ENCODE data around the gene MARK3. TPM values are rescaled to one million over a fixed set of nuclear protein-coding genes. Genes with fewer than 3 reads are reported as not detected.
A peak's percentile ranks its signal among the peaks of the same experiment; 100 is the strongest.

The MARK3 gene
- total RNA-seq (130 TPM), polyA plus RNA-seq (44.4 TPM)

DNA sequence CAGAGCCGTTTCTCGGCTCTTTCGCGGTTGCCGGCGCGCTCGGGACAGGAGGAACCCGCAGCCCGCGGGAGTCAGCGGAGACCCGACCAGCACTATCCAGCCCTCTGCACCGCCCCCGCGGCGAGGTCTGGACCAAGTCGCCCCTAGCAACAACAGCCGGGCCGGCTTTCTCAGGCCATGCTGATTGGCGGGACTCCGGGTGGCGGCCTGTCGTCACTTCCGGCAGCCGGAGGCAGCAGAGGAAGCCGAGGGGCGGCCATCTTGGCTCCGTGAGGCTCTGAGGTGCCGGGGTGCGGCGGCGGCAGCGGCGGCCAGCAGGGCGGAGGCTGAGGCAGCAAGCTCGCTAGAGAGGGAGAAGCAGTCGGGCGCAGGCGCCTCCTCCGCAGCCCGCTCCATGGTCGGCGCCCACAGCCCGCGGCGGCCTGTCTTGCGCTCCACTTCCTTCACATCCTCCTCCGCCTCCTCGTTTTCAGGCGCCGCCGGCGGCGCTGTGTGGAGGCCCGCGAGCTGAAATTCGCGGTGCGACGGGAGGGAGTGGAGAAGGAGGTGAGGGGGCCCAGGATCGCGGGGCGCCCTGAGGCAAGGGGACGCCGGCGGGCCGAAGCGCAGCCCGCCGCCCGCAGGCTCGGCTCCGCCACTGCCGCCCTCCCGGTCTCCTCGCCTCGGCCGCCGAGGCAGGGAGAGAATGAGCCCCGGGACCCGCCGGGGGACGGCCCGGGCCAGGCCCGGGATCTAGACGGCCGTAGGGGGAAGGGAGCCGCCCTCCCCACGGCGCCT is at the start of gene MARK3:
Gene MARK3, plus strand, starts transcription at position 264 of the 777 bp plus-strand sequence. CDS start 615 bp downstream, outside the sequence.
- Histone ChIP-seq H3K4me1 (ENCODE audit: insufficient read depth) (no peaks in the 10 kb centered on the region), H3K4me3 (ENCODE audit: low read depth, low read length) (peak within 1 kb of the TSS; percentile 82), H3K27ac (ENCODE audit: low read depth) (peak within 1 kb of the TSS; percentile 96), H3K36me3 (ENCODE audit: insufficient read depth) (no peaks in the 10 kb centered on the region)
- DNase-seq (ENCODE audit: extremely low spot score): peak; percentile 90
- under 1% methylated on average over 91 of the region's 91 CpGs for WGBS

DNA sequence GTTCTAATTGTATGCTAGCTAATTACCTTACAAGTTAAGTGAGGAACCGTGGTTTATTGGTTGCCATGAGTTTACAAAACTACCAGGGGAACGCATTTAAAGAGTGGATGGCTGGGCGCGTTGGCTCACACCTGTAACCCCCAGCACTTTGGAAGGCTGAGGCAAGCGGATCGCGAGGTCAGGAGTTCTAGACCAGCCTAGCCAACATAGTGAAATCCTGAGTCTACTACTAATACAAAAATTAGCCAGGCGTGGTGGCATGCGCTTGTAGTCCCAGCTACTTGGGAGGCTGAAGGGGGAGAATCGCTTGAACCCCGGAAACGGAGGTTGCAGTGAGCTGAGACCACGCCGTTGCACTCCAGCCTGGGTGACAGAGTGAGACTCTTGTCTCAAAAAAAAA is 49.0 kb upstream of the MARK3 start:
- Histone ChIP-seq H3K36me3 (ENCODE audit: insufficient read depth) (peaks cover 10% of the 10 kb centered on the region), H3K27ac (ENCODE audit: low read depth) (no peak overlapping the region), H3K4me1 (ENCODE audit: insufficient read depth) (peaks cover 2% of the 10 kb centered on the region)

GRCh38 chr14:103337794-103338193 is 47.4 kb upstream of the MARK3 start:
- 82% methylated on average over 3 of the region's 3 CpGs for WGBS
- peaks cover 18% of the 10 kb centered on the region for H3K36me3 ChIP-seq (ENCODE audit: insufficient read depth)
- no peak overlapping the region for H3K4me3 ChIP-seq (ENCODE audit: low read depth, low read length)
- H3K27ac ChIP-seq (ENCODE audit: low read depth): no peak overlapping the region
- H3K4me1 ChIP-seq (ENCODE audit: insufficient read depth): peaks cover 2% of the 10 kb centered on the region
- DNase-seq (ENCODE audit: extremely low spot score): no peak

More for the DNA sequence above, 49.0 kb upstream of the MARK3 start:
- 93% methylated on average over 14 of the region's 14 CpGs for WGBS
- no peak for DNase-seq (ENCODE audit: extremely low spot score)
- H3K4me3 ChIP-seq (ENCODE audit: low read depth, low read length): no peak overlapping the region

GRCh38 chr14:103339561-103339960 is 45.7 kb upstream of the MARK3 start:
- H3K4me1 ChIP-seq (ENCODE audit: insufficient read depth): peaks cover 2% of the 10 kb centered on the region
- no peak for DNase-seq (ENCODE audit: extremely low spot score)
- H3K27ac ChIP-seq (ENCODE audit: low read depth): no peak overlapping the region
- 87% methylated on average over 6 of the region's 6 CpGs for WGBS
- H3K36me3 ChIP-seq (ENCODE audit: insufficient read depth): peaks cover 22% of the 10 kb centered on the region
- no peak overlapping the region for H3K4me3 ChIP-seq (ENCODE audit: low read depth, low read length)

- Histone ChIP-seq H3K27ac (ENCODE audit: low read depth) (no peak overlapping the region), H3K4me3 (ENCODE audit: low read depth, low read length) (no peak overlapping the region), H3K36me3 (ENCODE audit: insufficient read depth) (peaks cover 22% of the 10 kb centered on the region), H3K4me1 (ENCODE audit: insufficient read depth) (no peaks in the 10 kb centered on the region)
- DNase-seq (ENCODE audit: extremely low spot score): no peak
- WGBS: 70% methylated on average over 6 of the region's 6 CpGs
Measured at GRCh38 chr14:103340480-103341212, 44.6 kb upstream of the MARK3 start.

GRCh38 chr14:103341250-103342129 is 43.7 kb upstream of the MARK3 start:
- Histone ChIP-seq H3K4me3 (ENCODE audit: low read depth, low read length) (no peak overlapping the region), H3K4me1 (ENCODE audit: insufficient read depth) (no peaks in the 10 kb centered on the region), H3K36me3 (ENCODE audit: insufficient read depth) (peaks cover 22% of the 10 kb centered on the region), H3K27ac (ENCODE audit: low read depth) (no peak overlapping the region)
- no peak for DNase-seq (ENCODE audit: extremely low spot score)
- 69% methylated on average over 5 of the region's 5 CpGs for WGBS

DNA sequence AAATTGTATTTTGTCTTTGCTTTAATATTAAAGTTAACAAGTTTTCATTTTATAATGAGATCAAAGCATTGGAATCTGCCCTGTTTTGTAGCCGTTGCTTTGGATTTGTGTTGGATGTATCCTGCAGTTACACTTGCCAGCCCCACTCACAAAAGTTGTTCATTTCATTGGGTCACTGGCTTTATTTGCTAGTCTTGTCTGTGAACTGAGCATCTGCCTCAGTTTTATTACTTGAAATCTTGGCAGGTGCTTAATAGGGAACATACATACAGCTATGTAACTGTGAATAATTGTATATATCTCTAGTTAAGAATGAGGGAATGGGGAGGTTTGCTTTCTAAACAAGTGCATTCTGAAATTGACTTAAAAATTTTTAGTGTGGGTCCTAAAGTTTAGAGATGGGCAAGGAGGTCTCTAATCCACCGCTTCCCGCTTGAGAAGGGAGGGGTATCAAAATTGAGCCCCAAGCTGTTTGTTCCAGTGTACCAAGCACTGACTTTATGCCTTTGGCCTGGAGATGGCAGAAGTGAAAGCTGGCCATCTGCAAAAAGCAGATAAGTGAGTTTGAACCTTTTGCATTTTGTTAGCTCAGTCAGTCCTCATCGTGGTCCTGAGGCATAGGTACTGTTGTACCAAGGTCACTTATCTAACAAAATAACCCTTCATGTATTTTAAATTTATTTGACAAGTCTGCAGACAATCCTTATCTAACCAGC is 41.9 kb upstream of the MARK3 start:
- no peak for DNase-seq (ENCODE audit: extremely low spot score)
- Histone ChIP-seq H3K27ac (ENCODE audit: low read depth) (no peak overlapping the region), H3K4me1 (ENCODE audit: insufficient read depth) (no peaks in the 10 kb centered on the region), H3K4me3 (ENCODE audit: low read depth, low read length) (no peak overlapping the region), H3K36me3 (ENCODE audit: insufficient read depth) (peaks cover 19% of the 10 kb centered on the region)
- WGBS: 80% methylated on average over 4 of the region's 4 CpGs

DNA sequence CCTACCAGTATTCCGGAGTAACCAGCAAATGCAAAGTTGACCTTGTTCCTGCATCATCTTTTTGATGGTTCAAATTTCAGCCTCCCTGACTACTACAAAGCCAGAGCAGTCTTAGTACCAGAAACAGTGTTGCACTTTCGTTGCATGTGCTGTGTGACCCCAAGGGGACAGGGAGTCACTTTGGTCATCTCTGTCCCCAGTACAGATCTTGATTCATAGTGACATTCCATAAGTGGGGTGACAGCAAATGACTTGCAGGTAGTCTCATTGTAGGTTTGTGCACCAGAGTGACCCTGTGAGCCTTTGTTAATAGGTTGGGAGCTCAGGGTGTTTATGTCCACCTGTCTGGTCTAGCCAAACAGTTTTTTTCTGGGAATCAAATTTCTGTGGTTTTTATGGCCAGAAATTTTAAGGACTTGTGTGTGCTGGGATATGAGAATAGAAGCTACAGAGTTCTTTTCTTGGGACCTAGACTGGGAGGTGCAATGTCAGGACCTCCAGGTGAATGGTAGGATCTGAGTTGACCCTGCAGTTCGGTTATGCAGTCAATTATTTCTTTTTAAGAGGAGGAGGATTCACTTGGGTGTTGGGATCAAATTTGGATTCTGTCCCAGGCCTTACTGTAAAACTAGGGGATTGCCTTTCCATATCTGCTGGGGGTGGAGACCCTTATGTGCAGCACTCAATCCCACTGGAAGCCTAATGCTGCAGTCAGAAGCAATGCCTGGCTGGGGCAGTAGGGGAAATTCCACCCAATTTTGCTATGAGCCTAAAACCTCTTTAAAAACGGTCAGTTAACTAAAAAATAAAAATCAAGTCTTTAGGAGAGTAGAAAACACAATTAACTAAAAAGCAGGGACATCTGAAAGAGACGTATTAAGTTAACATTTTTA is 41.1 kb upstream of the MARK3 start:
- Histone ChIP-seq H3K27ac (ENCODE audit: low read depth) (no peak overlapping the region), H3K4me3 (ENCODE audit: low read depth, low read length) (no peak overlapping the region), H3K36me3 (ENCODE audit: insufficient read depth) (peaks cover 18% of the 10 kb centered on the region), H3K4me1 (ENCODE audit: insufficient read depth) (no peaks in the 10 kb centered on the region)
- no peak for DNase-seq (ENCODE audit: extremely low spot score)
- 74% methylated on average over 5 of the region's 5 CpGs for WGBS

GRCh38 chr14:103346286-103346685 is 38.9 kb upstream of the MARK3 start:
- H3K4me3 ChIP-seq (ENCODE audit: low read depth, low read length): no peak overlapping the region
- H3K27ac ChIP-seq (ENCODE audit: low read depth): no peak overlapping the region
- 22% methylated on average over 3 of the region's 3 CpGs for WGBS
- peaks cover 12% of the 10 kb centered on the region for H3K36me3 ChIP-seq (ENCODE audit: insufficient read depth)
- no peaks in the 10 kb centered on the region for H3K4me1 ChIP-seq (ENCODE audit: insufficient read depth)
- DNase-seq (ENCODE audit: extremely low spot score): no peak

GRCh38 chr14:103347091-103347815 is 38.0 kb upstream of the MARK3 start:
- WGBS: 65% methylated on average over 12 of the region's 12 CpGs
- Histone ChIP-seq H3K4me1 (ENCODE audit: insufficient read depth) (no peaks in the 10 kb centered on the region), H3K4me3 (ENCODE audit: low read depth, low read length) (no peak overlapping the region), H3K27ac (ENCODE audit: low read depth) (no peak overlapping the region), H3K36me3 (ENCODE audit: insufficient read depth) (peaks cover 8% of the 10 kb centered on the region)
- no peak for DNase-seq (ENCODE audit: extremely low spot score)

GRCh38 chr14:103348154-103348553 is 37.1 kb upstream of the MARK3 start:
- peaks cover 4% of the 10 kb centered on the region for H3K36me3 ChIP-seq (ENCODE audit: insufficient read depth)
- DNase-seq (ENCODE audit: extremely low spot score): no peak
- no peak overlapping the region for H3K27ac ChIP-seq (ENCODE audit: low read depth)
- no peaks in the 10 kb centered on the region for H3K4me1 ChIP-seq (ENCODE audit: insufficient read depth)
- H3K4me3 ChIP-seq (ENCODE audit: low read depth, low read length): no peak overlapping the region
- 79% methylated on average over 5 of the region's 5 CpGs for WGBS

DNA sequence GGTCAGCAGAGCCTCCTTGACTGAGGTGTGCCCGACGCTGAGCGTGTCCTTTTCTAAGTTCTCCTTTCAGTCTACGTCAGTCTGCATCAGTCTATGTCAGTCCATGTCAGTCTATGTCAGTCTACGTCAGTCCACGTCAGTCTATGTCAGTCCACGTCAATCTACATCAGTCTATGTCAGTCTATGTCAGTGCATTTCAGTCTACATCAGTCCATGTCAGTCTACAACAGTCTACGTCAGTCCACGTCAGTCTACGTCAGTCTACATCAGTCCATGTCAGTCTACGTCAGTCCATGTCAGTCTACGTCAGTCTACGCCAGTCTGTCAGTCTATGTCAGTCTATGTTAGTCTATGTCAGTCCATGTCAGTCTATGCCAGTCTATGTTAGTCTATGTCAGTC is 35.2 kb upstream of the MARK3 start:
- no peak overlapping the region for H3K27ac ChIP-seq (ENCODE audit: low read depth)
- H3K4me1 ChIP-seq (ENCODE audit: insufficient read depth): no peaks in the 10 kb centered on the region
- H3K36me3 ChIP-seq (ENCODE audit: insufficient read depth): no peaks in the 10 kb centered on the region
- H3K4me3 ChIP-seq (ENCODE audit: low read depth, low read length): no peak overlapping the region
- no peak for DNase-seq (ENCODE audit: extremely low spot score)
- 94% methylated on average over 13 of the region's 13 CpGs for WGBS
